Limb (tissue), 2 donors: ENCODE data around the gene CYB5RL.

Experiments
- DNase-seq, 2 donors: peaks; one replicate each; pipeline ENCODE4 v3.0.0-alpha.2; 2016; ENCODE audit errors: extremely low spot score in 2 of 2

Gene CYB5RL

GRCh38 chr1:54159733-54160316 is 40.0 kb downstream of the CYB5RL start:
- no peak for DNase-seq

DNA sequence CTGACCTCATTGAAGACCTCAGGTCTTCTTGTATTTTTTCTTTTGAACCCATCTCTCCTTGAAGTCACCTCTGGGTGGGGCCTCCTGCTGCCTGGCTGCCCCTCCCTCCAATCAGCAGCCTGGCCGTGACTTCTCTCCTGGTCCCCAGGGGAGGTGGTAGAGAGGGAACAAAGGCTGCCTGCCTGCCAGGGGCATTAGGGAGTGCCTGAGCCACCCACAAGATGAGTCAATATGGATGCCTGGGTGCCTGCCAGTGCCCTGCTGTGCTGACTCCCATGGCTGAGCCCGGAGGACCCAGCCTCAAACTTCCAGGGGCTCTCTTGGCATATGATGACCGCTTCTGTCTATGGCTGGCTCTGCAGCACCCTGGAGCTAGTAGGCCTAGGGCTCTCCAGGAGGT is 41.8 kb downstream of the CYB5RL start:
- DNase-seq, result no peak

- no peak for DNase-seq
These were observed 42.4 kb downstream of the CYB5RL start for GRCh38 chr1:54157401-54157800.

DNA sequence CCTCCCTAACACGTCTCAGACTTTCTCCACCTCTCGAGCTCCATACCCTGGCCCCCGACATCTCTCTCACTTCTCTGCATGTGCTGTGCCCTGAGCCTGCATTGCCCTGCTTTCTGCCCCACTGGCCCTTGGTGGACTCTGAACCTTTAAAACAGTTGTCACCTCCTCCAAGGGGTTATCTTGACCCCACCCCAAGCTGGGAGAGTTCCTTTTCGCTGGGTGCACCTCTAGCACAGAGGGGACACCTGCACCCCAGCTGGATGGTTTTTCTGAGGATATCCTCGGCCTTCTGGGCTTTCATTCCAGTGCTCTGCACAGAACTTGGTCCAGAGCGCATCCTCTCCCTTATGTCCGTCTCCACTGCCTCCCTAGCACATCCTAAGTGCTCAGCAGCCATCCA is 42.8 kb downstream of the CYB5RL start:
- no peak for DNase-seq

DNA sequence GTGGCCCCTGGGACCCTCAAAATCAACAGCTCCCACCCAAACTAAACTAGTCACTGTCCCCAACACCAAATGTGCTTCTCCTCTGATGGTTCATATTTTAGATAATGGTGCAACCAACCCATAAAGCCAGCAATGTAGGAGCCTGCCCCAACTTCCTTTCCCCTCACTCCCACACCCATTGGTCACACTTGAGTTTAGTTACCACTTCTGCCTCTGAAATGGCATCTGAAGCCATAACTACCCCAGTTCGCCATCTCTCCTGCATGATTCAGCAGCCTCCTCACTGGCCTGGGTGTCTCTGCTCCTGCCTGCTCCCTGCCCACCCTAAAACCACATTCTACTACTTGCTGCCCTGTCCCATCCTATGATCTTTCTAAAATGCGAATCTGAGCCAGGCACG is 43.6 kb downstream of the CYB5RL start:
- DNase-seq, result no peak

DNA sequence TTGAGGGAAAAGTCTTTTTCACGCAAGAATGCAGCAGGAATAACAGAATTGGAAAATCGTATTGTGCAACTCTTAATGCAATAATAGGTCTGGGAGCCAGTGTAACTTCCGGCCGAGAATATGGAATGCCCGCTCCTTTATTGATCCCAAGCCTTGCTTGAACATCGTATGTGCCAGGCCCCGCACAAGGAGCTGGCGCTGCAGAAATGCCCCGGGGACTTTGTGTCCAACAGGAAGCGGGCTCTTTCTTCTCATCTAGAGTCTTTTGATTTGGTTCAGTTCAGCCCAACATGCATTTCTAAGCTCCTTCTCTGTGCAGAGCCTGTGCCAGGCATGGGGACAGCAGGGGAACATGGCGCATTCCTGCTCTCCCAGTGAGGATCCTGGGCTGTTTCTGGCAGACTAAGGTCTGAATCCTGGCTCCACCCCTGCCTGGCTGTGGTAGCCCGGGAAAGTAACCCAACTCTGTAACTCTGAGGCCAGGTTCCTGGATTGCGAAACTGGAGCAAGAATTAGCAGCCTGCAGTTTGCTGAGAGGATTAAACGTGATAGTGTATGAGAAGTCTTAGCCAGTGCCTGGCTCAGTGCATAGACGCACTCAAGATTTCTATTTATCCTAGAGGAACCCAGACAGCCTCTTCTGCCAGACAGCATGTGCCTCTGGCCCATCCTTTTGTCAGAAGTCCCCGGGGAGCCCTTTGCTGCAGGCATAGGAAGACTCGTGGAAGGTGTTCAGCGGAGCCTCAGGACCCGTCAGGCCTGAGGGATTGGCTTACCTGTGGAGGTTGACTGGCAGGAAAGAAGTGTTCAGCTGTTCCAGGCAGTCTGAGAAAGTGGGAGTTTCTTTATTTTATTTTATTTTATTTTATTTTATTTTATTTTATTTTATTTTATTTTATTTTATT is 46.0 kb downstream of the CYB5RL start:
- no peak for DNase-seq

DNA sequence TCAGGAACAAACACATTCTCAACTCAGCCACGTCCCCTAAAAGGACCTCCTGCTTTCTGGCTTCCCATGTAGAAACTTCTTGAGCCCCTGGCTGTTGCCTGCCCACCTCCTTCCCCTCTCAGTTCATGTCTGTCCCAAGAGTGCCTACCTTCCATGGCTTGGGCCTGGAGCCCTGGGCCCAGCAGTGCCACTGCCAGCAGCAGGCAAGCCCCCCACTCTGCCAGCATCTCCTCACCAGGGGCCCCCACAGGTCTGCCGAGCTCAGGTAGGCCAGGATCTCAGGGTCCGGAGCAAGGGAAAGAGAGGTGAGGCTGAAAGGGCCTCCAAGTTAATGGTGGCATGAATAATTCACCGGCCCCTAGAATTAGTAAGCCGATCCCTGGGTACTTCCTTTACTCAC is 47.1 kb downstream of the CYB5RL start, which contains the start of gene CDCP2:
TSS of gene CDCP2 (minus strand) at position 305 of the 400 bp plus-strand sequence. CDS start at position 227, 78 bp downstream.
- DNase-seq, result no peak

DNA sequence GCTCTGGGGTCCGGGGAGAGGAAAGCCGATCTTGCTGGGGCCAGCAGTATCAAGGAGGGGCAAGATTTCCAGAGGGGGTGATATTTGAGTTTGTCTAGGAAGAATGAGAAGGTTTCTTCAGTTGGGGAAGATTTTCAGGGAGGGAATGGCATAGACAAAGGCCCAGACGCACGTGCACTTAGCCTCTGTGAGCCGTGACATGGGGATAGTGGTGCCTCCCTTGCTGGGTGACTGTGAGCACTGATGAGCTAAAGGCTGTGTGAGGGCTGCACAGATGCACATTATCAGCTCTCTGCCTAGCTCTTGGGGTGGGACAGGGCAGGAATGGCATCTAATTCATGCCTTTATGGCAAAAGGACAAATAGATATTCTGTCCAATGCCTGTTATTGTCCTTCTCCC is 48.8 kb downstream of the CYB5RL start:
- DNase-seq, result no peak
